Gastrocnemius medialis (tissue), 4 donors: Measurements from ENCODE around the gene USP12.

ENCODE experiments used
- CTCF ChIP-seq, 5 experiments: fragments of 450-650 bp in 3 of 5; fragments of 200-600 bp in 2 of 5; sonication (generic) in 2 of 5; IDR thresholded peaks in 4 of 5; conservative IDR thresholded peaks in 1 of 5; 1 replicate in 4 of 5; 2 replicates in 1 of 5; pipeline ENCODE4 v1.5.1; 2016 to 2019; ENCODE audit warnings: antibody characterized with exemption in 5 of 5, mild to moderate bottlenecking in 3 of 5, moderate library complexity in 3 of 5
- POLR2A ChIP-seq, 2 donors: fragments of 450-650 bp; IDR thresholded peaks; one replicate each; pipeline ENCODE4 v1.6.1; 2017; ENCODE audit warnings: antibody characterized with exemption in 2 of 2, mild to moderate bottlenecking in 2 of 2, moderate library complexity in 2 of 2

GRCh38 chr13:27130223-27130978 is 41.2 kb downstream of the USP12 start:
- TF ChIP-seq CTCF (IDR thresholded peaks at IDR 0.05 in 4 of 5, conservative IDR thresholded peaks at IDR 0.05 in 1 of 5), result no peak
- no peak for TF ChIP-seq POLR2A (IDR thresholded peaks at IDR 0.05)
